ENCODE data around the gene APMAP.

DNA sequence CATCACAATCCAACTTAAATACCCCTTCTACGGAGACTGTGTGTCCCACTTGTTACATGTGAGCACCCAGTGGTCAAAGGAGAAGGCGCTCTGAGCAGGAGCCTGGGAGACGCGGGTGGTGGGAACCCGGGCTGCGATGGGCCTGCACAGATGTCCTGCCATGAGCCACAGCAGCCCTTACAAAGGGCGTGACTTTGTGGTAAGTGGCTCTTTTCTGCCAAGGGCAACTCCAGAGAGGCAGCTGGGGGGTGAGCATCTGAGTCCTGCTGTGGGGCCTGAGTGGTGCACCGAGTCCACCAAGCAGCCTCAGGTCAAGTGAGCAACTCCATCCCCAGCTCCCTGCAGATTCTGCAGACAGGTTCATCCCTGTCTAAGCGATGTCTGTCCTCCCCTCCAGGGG is 77.1 kb downstream of the APMAP start:
- TF ChIP-seq, protein P1, sequence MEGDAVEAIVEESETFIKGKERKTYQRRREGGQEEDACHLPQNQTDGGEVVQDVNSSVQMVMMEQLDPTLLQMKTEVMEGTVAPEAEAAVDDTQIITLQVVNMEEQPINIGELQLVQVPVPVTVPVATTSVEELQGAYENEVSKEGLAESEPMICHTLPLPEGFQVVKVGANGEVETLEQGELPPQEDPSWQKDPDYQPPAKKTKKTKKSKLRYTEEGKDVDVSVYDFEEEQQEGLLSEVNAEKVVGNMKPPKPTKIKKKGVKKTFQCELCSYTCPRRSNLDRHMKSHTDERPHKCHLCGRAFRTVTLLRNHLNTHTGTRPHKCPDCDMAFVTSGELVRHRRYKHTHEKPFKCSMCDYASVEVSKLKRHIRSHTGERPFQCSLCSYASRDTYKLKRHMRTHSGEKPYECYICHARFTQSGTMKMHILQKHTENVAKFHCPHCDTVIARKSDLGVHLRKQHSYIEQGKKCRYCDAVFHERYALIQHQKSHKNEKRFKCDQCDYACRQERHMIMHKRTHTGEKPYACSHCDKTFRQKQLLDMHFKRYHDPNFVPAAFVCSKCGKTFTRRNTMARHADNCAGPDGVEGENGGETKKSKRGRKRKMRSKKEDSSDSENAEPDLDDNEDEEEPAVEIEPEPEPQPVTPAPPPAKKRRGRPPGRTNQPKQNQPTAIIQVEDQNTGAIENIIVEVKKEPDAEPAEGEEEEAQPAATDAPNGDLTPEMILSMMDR (IDR thresholded peaks at IDR 0.05), result no peak
- no peak for TF ChIP-seq POLR2A (IDR thresholded peaks at IDR 0.05)

All from prostate gland (tissue), 2 donors.